ENCODE measurements around the gene KCNMA1.

The KCNMA1 gene

GRCh38 chr10:76874176-76874575 lies 763.4 kb downstream of the KCNMA1 start:
- TF ChIP-seq CTCF (IDR thresholded peaks at IDR 0.05; ENCODE audit: insufficient read depth, low read length, poor library complexity, severe bottlenecking) (no peak), EZH2phosphoT487 (conservative IDR thresholded peaks at IDR 0.05; ENCODE audit: low read length) (no peak)
- H4K20me1 ChIP-seq (ENCODE audit: low read depth, low read length): no peaks in the 10 kb centered on the region
- H3K36me3 ChIP-seq (ENCODE audit: low read length): no peaks in the 10 kb centered on the region
- no peak overlapping the region for H3K27ac ChIP-seq (ENCODE audit: low read depth, low read length)
- no peak overlapping the region for H2AFZ ChIP-seq (ENCODE audit: low read depth, low read length, severe bottlenecking)
- no peaks in the 10 kb centered on the region for H3K9me2 ChIP-seq (replicated peaks; ENCODE audit: insufficient read depth, low read length)
- H3K9me3 ChIP-seq (ENCODE audit: insufficient read depth, low read length): no peaks in the 10 kb centered on the region
- no peaks in the 10 kb centered on the region for H3F3A ChIP-seq (ENCODE audit: insufficient read depth)
- H3K27me3 ChIP-seq (ENCODE audit: low read length): no peaks in the 10 kb centered on the region
- H3K79me2 ChIP-seq (ENCODE audit: insufficient read depth, low read length): no peaks in the 10 kb centered on the region
- H3K4me3 ChIP-seq (ENCODE audit: insufficient read depth, low read length, poor library complexity, severe bottlenecking): no peak overlapping the region
- H3K9ac ChIP-seq (ENCODE audit: low read length): no peak overlapping the region
- H3K4me2 ChIP-seq (ENCODE audit: low read depth, low read length, poor library complexity, severe bottlenecking): no peak overlapping the region

DNA sequence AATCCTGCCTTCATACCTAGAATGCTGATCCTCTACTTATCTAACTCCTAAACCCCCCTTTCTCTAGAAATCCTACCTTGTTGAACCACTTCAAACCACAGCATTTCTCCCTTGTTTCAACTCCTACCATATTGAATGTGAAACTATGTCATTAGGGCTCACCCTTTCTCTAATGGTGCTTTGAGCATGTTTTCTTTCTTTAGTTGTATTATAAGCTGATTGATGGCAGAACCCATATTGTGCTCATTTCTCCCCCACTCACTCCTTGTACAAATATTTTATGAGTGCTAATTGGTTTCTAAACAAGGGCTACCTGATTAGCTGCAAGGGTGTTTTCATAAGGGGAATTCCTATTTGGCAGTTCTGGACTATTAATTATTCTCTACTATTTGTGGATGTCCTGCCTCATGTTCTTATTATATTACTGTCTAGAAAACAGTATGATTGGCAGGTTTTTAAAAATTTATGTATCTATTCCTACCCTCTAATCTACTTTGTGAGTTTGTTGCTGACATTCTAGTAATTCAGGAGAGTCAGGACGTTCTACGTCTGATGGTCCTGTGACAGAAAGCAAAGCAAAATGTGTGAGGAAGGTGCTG lies 765.8 kb downstream of the KCNMA1 start:
- Histone ChIP-seq H2AFZ (ENCODE audit: low read depth, low read length, severe bottlenecking) (no peak overlapping the region), H3K4me3 (ENCODE audit: insufficient read depth, low read length, poor library complexity, severe bottlenecking) (no peak overlapping the region), H3K9ac (ENCODE audit: low read length) (no peak overlapping the region), H3K27me3 (ENCODE audit: low read length) (no peaks in the 10 kb centered on the region), H3K4me2 (ENCODE audit: low read depth, low read length, poor library complexity, severe bottlenecking) (no peak overlapping the region), H3K79me2 (ENCODE audit: insufficient read depth, low read length) (no peaks in the 10 kb centered on the region), H3K9me3 (ENCODE audit: insufficient read depth, low read length) (no peaks in the 10 kb centered on the region), H3K9me2 (replicated peaks; ENCODE audit: insufficient read depth, low read length) (no peaks in the 10 kb centered on the region), H4K20me1 (ENCODE audit: low read depth, low read length) (no peaks in the 10 kb centered on the region), H3K27ac (ENCODE audit: low read depth, low read length) (no peak overlapping the region), H3F3A (ENCODE audit: insufficient read depth) (no peaks in the 10 kb centered on the region), H3K36me3 (ENCODE audit: low read length) (no peaks in the 10 kb centered on the region)
- TF ChIP-seq EZH2phosphoT487 (conservative IDR thresholded peaks at IDR 0.05; ENCODE audit: low read length) (no peak), CTCF (IDR thresholded peaks at IDR 0.05; ENCODE audit: insufficient read depth, low read length, poor library complexity, severe bottlenecking) (no peak)

- Histone ChIP-seq H3F3A (ENCODE audit: insufficient read depth) (no peaks in the 10 kb centered on the region), H3K9ac (ENCODE audit: low read length) (no peak overlapping the region), H3K79me2 (ENCODE audit: insufficient read depth, low read length) (no peaks in the 10 kb centered on the region), H3K9me2 (replicated peaks; ENCODE audit: insufficient read depth, low read length) (no peaks in the 10 kb centered on the region), H3K4me2 (ENCODE audit: low read depth, low read length, poor library complexity, severe bottlenecking) (no peak overlapping the region), H3K36me3 (ENCODE audit: low read length) (no peaks in the 10 kb centered on the region), H3K9me3 (ENCODE audit: insufficient read depth, low read length) (no peaks in the 10 kb centered on the region), H2AFZ (ENCODE audit: low read depth, low read length, severe bottlenecking) (no peak overlapping the region), H3K4me3 (ENCODE audit: insufficient read depth, low read length, poor library complexity, severe bottlenecking) (no peak overlapping the region), H3K27me3 (ENCODE audit: low read length) (no peaks in the 10 kb centered on the region), H3K27ac (ENCODE audit: low read depth, low read length) (no peak overlapping the region), H4K20me1 (ENCODE audit: low read depth, low read length) (no peaks in the 10 kb centered on the region)
- TF ChIP-seq CTCF (IDR thresholded peaks at IDR 0.05; ENCODE audit: insufficient read depth, low read length, poor library complexity, severe bottlenecking) (no peak), EZH2phosphoT487 (conservative IDR thresholded peaks at IDR 0.05; ENCODE audit: low read length) (no peak)
Measured at GRCh38 chr10:76869931-76870330, 767.7 kb downstream of the KCNMA1 start.

All from SU-DHL-6 (cell line).